Activated naive CD8-positive, alpha-beta T cell (primary cell): ENCODE measurements around the gene RALBP1.

Experiments
- H3K27ac Mint-ChIP-seq: one replicate; pipeline ENCODE4 v1.8.0; 2021; ENCODE audit warnings: mixed read lengths
- H3K27me3 Mint-ChIP-seq: one replicate; pipeline ENCODE4 v1.8.0; 2021; ENCODE audit warnings: mixed read lengths
- H3K36me3 Mint-ChIP-seq: one replicate; pipeline ENCODE4 v1.8.0; 2021; ENCODE audit warnings: mixed read lengths
- H3K4me1 Mint-ChIP-seq: one replicate; pipeline ENCODE4 v1.8.0; 2021; ENCODE audit warnings: low read depth, mixed read lengths
- H3K4me3 Mint-ChIP-seq: one replicate; pipeline ENCODE4 v1.8.0; 2021; ENCODE audit warnings: mild to moderate bottlenecking, mixed read lengths
- H3K9me3 Mint-ChIP-seq: one replicate; pipeline ENCODE4 v1.8.0; 2021; ENCODE audit warnings: low read depth, mixed read lengths

The RALBP1 gene

GRCh38 chr18:9539283-9539682 is 64.0 kb downstream of the RALBP1 start:
- Mint-ChIP-seq H3K36me3 (peaks cover 6% of the 10 kb centered on the region), H3K27me3 (no peaks in the 10 kb centered on the region), H3K4me1 (peaks cover 2% of the 10 kb centered on the region), H3K4me3 (no peak overlapping the region), H3K27ac (no peak overlapping the region), H3K9me3 (no peaks in the 10 kb centered on the region)

GRCh38 chr18:9539938-9540337 is 64.6 kb downstream of the RALBP1 start:
- no peaks in the 10 kb centered on the region for H3K9me3 Mint-ChIP-seq
- H3K27me3 Mint-ChIP-seq: no peaks in the 10 kb centered on the region
- H3K27ac Mint-ChIP-seq: no peak overlapping the region
- H3K4me3 Mint-ChIP-seq: no peak overlapping the region
- H3K4me1 Mint-ChIP-seq: peaks cover 2% of the 10 kb centered on the region
- H3K36me3 Mint-ChIP-seq: peaks cover 6% of the 10 kb centered on the region

GRCh38 chr18:9542924-9543323 is 67.6 kb downstream of the RALBP1 start:
- peaks cover 8% of the 10 kb centered on the region for H3K36me3 Mint-ChIP-seq
- H3K4me3 Mint-ChIP-seq: no peak overlapping the region
- no peak overlapping the region for H3K27ac Mint-ChIP-seq
- H3K9me3 Mint-ChIP-seq: no peaks in the 10 kb centered on the region
- H3K4me1 Mint-ChIP-seq: peaks cover 2% of the 10 kb centered on the region
- no peaks in the 10 kb centered on the region for H3K27me3 Mint-ChIP-seq

- H3K9me3 Mint-ChIP-seq: no peaks in the 10 kb centered on the region
- peaks cover 14% of the 10 kb centered on the region for H3K36me3 Mint-ChIP-seq
- H3K4me1 Mint-ChIP-seq: peaks cover 2% of the 10 kb centered on the region
- H3K27ac Mint-ChIP-seq: no peak overlapping the region
- H3K4me3 Mint-ChIP-seq: no peak overlapping the region
- no peaks in the 10 kb centered on the region for H3K27me3 Mint-ChIP-seq
Measured at GRCh38 chr18:9545029-9545428, 69.7 kb downstream of the RALBP1 start.

GRCh38 chr18:9546468-9546867 is 71.2 kb downstream of the RALBP1 start:
- Mint-ChIP-seq H3K36me3 (peaks cover 16% of the 10 kb centered on the region), H3K4me3 (no peak overlapping the region), H3K27ac (no peak overlapping the region), H3K27me3 (no peaks in the 10 kb centered on the region), H3K9me3 (no peaks in the 10 kb centered on the region), H3K4me1 (peaks cover 2% of the 10 kb centered on the region)

GRCh38 chr18:9547782-9548181 is 72.5 kb downstream of the RALBP1 start:
- H3K9me3 Mint-ChIP-seq: peaks cover 2% of the 10 kb centered on the region
- peaks cover 2% of the 10 kb centered on the region for H3K4me1 Mint-ChIP-seq
- no peak overlapping the region for H3K4me3 Mint-ChIP-seq
- no peak overlapping the region for H3K27ac Mint-ChIP-seq
- peaks cover 17% of the 10 kb centered on the region for H3K36me3 Mint-ChIP-seq
- no peaks in the 10 kb centered on the region for H3K27me3 Mint-ChIP-seq

GRCh38 chr18:9549405-9549804 is 74.1 kb downstream of the RALBP1 start:
- Mint-ChIP-seq H3K27me3 (no peaks in the 10 kb centered on the region), H3K27ac (no peak overlapping the region), H3K36me3 (peaks cover 26% of the 10 kb centered on the region), H3K4me3 (no peak overlapping the region), H3K4me1 (no peaks in the 10 kb centered on the region), H3K9me3 (peaks cover 4% of the 10 kb centered on the region)

GRCh38 chr18:9550429-9550828 is 75.1 kb downstream of the RALBP1 start:
- Mint-ChIP-seq H3K27me3 (no peaks in the 10 kb centered on the region), H3K9me3 (peaks cover 4% of the 10 kb centered on the region), H3K36me3 (peaks cover 30% of the 10 kb centered on the region), H3K4me3 (no peak overlapping the region), H3K4me1 (no peaks in the 10 kb centered on the region), H3K27ac (no peak overlapping the region)

- Mint-ChIP-seq H3K27ac (no peak overlapping the region), H3K4me3 (no peak overlapping the region), H3K27me3 (no peaks in the 10 kb centered on the region), H3K4me1 (no peaks in the 10 kb centered on the region), H3K9me3 (peaks cover 4% of the 10 kb centered on the region), H3K36me3 (peaks cover 30% of the 10 kb centered on the region)
Measured at GRCh38 chr18:9552191-9552590, 76.9 kb downstream of the RALBP1 start.

GRCh38 chr18:9552616-9553015 is 77.3 kb downstream of the RALBP1 start:
- Mint-ChIP-seq H3K27ac (no peak overlapping the region), H3K4me1 (no peaks in the 10 kb centered on the region), H3K4me3 (no peak overlapping the region), H3K9me3 (peaks cover 4% of the 10 kb centered on the region), H3K27me3 (no peaks in the 10 kb centered on the region), H3K36me3 (peaks cover 29% of the 10 kb centered on the region)

- Mint-ChIP-seq H3K27me3 (no peaks in the 10 kb centered on the region), H3K9me3 (peaks cover 4% of the 10 kb centered on the region), H3K4me1 (no peaks in the 10 kb centered on the region), H3K4me3 (no peak overlapping the region), H3K27ac (no peak overlapping the region), H3K36me3 (peaks cover 24% of the 10 kb centered on the region)
Measured at GRCh38 chr18:9557250-9557943, 82.1 kb downstream of the RALBP1 start.

- H3K36me3 Mint-ChIP-seq: peaks cover 18% of the 10 kb centered on the region
- H3K9me3 Mint-ChIP-seq: no peaks in the 10 kb centered on the region
- H3K27me3 Mint-ChIP-seq: no peaks in the 10 kb centered on the region
- H3K4me3 Mint-ChIP-seq: no peak overlapping the region
- H3K27ac Mint-ChIP-seq: no peak overlapping the region
- H3K4me1 Mint-ChIP-seq: no peaks in the 10 kb centered on the region
Measured at GRCh38 chr18:9558387-9559064, 83.2 kb downstream of the RALBP1 start.

GRCh38 chr18:9559253-9559652 is 83.9 kb downstream of the RALBP1 start:
- no peaks in the 10 kb centered on the region for H3K4me1 Mint-ChIP-seq
- peaks cover 15% of the 10 kb centered on the region for H3K36me3 Mint-ChIP-seq
- H3K27ac Mint-ChIP-seq: no peak overlapping the region
- H3K4me3 Mint-ChIP-seq: no peak overlapping the region
- H3K27me3 Mint-ChIP-seq: no peaks in the 10 kb centered on the region
- no peaks in the 10 kb centered on the region for H3K9me3 Mint-ChIP-seq

- no peak overlapping the region for H3K27ac Mint-ChIP-seq
- no peaks in the 10 kb centered on the region for H3K4me1 Mint-ChIP-seq
- peaks cover 9% of the 10 kb centered on the region for H3K36me3 Mint-ChIP-seq
- H3K27me3 Mint-ChIP-seq: no peaks in the 10 kb centered on the region
- no peaks in the 10 kb centered on the region for H3K9me3 Mint-ChIP-seq
- no peak overlapping the region for H3K4me3 Mint-ChIP-seq
Measured at GRCh38 chr18:9561759-9562158, 86.4 kb downstream of the RALBP1 start.

GRCh38 chr18:9562584-9562983 is 87.3 kb downstream of the RALBP1 start:
- Mint-ChIP-seq H3K4me3 (no peak overlapping the region), H3K36me3 (peaks cover 7% of the 10 kb centered on the region), H3K27ac (no peak overlapping the region), H3K27me3 (no peaks in the 10 kb centered on the region), H3K9me3 (no peaks in the 10 kb centered on the region), H3K4me1 (no peaks in the 10 kb centered on the region)

GRCh38 chr18:9563331-9563730 is 88.0 kb downstream of the RALBP1 start:
- no peak overlapping the region for H3K27ac Mint-ChIP-seq
- no peaks in the 10 kb centered on the region for H3K9me3 Mint-ChIP-seq
- H3K36me3 Mint-ChIP-seq: peaks cover 6% of the 10 kb centered on the region
- no peaks in the 10 kb centered on the region for H3K27me3 Mint-ChIP-seq
- H3K4me1 Mint-ChIP-seq: no peaks in the 10 kb centered on the region
- no peak overlapping the region for H3K4me3 Mint-ChIP-seq
